Lower leg skin (tissue), 4 donors: ENCODE data around the gene FBXO47. TPM values are rescaled to one million over a fixed set of nuclear protein-coding genes. Genes with fewer than 3 reads are reported as not detected.
"Not testable (repeated sequence)": the region's sequence is repeated elsewhere in the genome, so short reads cannot be mapped to it uniquely, and the experiment has no call there.

Experiments
- DNase-seq, 2 donors: peaks; one replicate each; pipeline ENCODE4 v3.0.0-alpha.2; 2019; ENCODE audit warnings: low spot score in 2 of 2
- H3K4me3 ChIP-seq: fragments of 200-600 bp; sonication (generic); 2 replicates; pipeline ENCODE4 v1.5.1; 2017; ENCODE audit warnings: mild to moderate bottlenecking, low read depth; ENCODE audit not compliant: poor library complexity, severe bottlenecking
- POLR2A ChIP-seq, 2 donors: fragments of 450-650 bp; IDR thresholded peaks; one replicate each; pipeline ENCODE4 v1.6.1; 2016 to 2017; ENCODE audit warnings: antibody characterized with exemption in 2 of 2, mild to moderate bottlenecking in 1 of 2, moderate library complexity in 1 of 2
- WGBS, 2 donors: methylation state at CpG; one replicate each; pipeline ENCODE4 v1.1.5; 2018; 5-methylcytosine and 5-hydroxymethylcytosine counted together
- intact Hi-C: fragments of 100-400 bp; cut with DNase I; formaldehyde crosslinking; loops from one replicate; pipeline ENCODE4 v1.15.0; 2023; ENCODE audit warnings: low total_unique reads
- total RNA-seq, 4 donors: library from RNA; depleted of rRNA; stranded (reverse); fragments of >200 nt; gene quantifications; one replicate each; pipeline ENCODE4 v1.1.0, GENCODE V29; 2016
- TF ChIP-seq, protein P1 (sequence below), 3 donors: fragments of 450-650 bp; IDR thresholded peaks; one replicate each; pipeline ENCODE4 v1.5.1; 2016; ENCODE audit warnings: antibody characterized with exemption in 3 of 3, mild to moderate bottlenecking in 3 of 3, moderate library complexity in 2 of 3

FBXO47 gene
- total RNA-seq, 4 donors from 2014 or later: not detected

DNA sequence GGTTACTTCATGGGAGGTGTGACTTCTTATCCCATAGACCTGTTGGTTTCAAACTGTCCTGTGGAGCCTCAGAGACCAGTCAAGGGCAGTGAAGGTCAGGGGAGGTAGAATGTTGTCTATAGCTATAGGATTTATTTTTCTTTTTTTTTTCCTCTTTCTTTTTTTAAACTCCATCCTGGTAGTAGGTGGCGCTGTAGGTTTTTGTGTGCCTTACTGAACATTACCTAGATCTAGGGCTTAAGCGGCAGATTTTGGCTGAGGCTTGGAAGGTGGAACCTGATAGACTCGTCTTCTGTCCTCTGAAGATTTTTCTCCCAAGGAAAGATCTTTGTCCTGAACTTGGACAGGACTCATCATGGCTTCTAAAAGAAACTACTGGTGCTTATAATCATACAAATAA is 49.9 kb downstream of the FBXO47 start:
- no peak overlapping the region for H3K4me3 ChIP-seq
- WGBS, 2 donors: 66 to 88% methylated on average over 3 of the region's 3 CpGs
- intact Hi-C loops: no loop called here
- TF ChIP-seq POLR2A (IDR thresholded peaks at IDR 0.05): no peak
- TF ChIP-seq, protein P1, sequence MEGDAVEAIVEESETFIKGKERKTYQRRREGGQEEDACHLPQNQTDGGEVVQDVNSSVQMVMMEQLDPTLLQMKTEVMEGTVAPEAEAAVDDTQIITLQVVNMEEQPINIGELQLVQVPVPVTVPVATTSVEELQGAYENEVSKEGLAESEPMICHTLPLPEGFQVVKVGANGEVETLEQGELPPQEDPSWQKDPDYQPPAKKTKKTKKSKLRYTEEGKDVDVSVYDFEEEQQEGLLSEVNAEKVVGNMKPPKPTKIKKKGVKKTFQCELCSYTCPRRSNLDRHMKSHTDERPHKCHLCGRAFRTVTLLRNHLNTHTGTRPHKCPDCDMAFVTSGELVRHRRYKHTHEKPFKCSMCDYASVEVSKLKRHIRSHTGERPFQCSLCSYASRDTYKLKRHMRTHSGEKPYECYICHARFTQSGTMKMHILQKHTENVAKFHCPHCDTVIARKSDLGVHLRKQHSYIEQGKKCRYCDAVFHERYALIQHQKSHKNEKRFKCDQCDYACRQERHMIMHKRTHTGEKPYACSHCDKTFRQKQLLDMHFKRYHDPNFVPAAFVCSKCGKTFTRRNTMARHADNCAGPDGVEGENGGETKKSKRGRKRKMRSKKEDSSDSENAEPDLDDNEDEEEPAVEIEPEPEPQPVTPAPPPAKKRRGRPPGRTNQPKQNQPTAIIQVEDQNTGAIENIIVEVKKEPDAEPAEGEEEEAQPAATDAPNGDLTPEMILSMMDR (IDR thresholded peaks at IDR 0.05): no peak
- no peak for DNase-seq

DNA sequence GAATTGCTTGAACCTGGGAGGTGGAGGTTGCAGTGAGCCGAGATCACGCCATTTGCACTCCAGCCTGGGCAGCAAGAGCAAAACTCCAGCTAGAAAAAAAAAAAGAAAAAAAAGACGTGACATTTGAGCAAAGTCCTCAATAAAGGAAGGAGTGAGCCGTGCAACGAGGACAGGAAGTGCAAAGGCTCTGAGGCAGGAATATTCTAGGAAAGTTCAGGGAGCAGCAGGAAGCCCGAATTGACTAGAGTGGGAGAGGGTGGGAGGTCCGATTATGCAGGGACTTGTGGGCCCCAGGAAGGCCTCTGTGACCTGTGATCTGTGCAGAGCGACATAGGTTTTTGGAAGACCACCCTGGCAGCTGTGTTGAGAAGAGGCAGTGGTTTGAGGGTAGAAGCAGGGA is 50.4 kb downstream of the FBXO47 start:
- peak; percentile 9 to 36 for DNase-seq
- TF ChIP-seq, protein P1 (IDR thresholded peaks at IDR 0.05): no peak
- TF ChIP-seq POLR2A (IDR thresholded peaks at IDR 0.05): no peak
- intact Hi-C loops: no loop called here
- H3K4me3 ChIP-seq: no peak overlapping the region
- WGBS, 2 donors: 81 to 88% methylated on average over 8 of the region's 8 CpGs

DNA sequence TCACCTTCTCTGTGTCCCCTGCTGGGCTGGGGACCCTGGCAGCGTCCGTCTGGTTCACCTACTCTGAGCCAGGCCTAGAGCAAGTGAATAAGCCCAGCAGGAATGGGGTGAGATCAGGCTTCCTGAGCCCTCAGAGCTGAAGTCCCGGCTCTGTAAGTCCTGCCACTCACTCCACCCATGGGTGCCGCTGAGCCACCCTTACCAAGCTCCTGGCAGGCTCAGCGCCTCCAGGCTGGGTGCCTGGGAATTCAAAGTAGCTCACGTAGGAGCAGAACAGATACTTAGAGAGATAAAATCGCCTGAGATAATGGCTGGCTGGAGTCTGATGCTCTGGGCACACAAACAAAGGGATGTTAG is 51.6 kb downstream of the FBXO47 start:
- WGBS, 2 donors: 61 to 78% methylated on average over 7 of the region's 7 CpGs
- no peak for TF ChIP-seq POLR2A (IDR thresholded peaks at IDR 0.05)
- TF ChIP-seq, protein P1 (IDR thresholded peaks at IDR 0.05): no peak
- H3K4me3 ChIP-seq: no peak overlapping the region
- peak; percentile 14 to 63 for DNase-seq
- intact Hi-C loops: no loop called here

DNA sequence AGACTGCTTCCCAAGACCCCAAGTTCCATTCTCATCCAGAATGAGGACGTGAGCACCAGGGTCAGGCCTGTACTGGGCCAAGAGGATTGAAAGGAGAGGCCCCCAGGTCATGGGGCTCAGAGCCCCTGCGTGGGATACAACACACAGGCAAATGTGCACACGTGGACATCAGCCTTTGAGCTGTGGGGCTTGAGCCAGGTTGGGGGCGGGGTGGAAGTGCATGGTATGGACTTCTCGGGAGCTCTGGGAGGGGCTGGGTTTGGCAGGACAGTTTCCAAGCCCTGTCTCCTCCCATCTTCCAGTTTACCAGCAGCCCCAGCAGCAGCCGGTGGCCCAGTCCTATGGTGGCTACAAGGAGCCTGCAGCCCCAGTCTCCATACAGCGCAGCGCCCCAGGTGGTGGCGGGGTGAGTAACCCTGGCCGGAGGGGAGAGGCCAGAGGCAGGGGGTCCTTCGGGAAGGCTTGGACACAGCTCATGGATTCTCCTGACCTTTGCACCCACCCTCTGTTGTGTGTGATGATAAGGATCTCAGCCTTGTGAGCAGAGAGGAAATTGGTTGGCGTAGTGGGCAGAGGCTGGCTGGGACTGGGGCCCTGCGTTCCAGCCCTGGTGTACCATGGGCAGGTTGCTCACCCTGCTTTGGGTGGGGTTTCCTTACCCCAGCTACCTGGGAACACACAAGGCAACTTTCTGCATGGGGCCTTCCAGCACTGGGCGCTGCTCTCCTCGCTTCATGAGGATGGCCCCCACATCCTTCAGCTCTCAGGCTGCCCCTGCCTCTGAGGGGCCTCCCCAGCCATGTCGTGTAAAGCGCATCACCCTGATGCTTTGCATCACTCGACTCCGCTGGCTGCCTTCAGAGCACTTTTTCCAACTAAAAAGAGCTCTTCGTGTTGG is 52.2 kb downstream of the FBXO47 start:
- peak; percentile 12 to 77 for DNase-seq
- intact Hi-C loops: no loop called here
- TF ChIP-seq POLR2A (IDR thresholded peaks at IDR 0.05): no peak
- TF ChIP-seq, protein P1 (IDR thresholded peaks at IDR 0.05): no peak
- no peak overlapping the region for H3K4me3 ChIP-seq
- 76 to 78% methylated on average over 20 of the region's 20 CpGs for WGBS, 2 donors

DNA sequence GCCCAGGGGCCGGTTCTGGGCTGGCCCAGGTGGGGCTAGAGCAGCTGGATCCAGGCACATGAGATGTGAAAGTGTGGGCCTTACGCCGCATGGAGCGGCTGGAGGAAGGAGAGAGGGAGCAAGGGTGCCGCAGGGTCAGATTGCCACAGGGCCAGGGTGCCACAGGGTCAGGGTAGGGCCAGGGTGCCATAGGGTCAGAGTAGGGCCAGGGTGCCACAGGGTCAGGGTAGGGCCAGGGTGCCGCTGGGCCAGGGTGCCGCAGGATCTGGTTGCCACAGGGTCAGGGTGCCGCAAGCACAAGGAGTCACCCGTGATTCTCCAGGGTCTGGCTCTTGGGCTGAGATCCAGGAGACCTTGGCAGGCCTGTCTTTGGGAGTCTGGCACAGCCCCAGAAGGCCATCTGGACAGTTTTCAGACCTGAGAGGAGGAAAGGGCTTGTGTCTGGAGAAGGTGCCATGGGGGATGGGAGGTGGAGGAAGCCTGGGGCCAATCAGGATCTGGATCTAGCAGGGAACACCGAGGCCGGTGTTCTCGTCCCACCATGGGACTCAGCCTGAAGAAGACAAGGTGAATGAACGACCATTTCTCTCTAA is 54.9 kb downstream of the FBXO47 start:
- 70 to 75% methylated on average over 13 of the region's 13 CpGs for WGBS, 2 donors
- TF ChIP-seq, protein P1 (IDR thresholded peaks at IDR 0.05): no peak
- no peak for TF ChIP-seq POLR2A (IDR thresholded peaks at IDR 0.05)

DNA sequence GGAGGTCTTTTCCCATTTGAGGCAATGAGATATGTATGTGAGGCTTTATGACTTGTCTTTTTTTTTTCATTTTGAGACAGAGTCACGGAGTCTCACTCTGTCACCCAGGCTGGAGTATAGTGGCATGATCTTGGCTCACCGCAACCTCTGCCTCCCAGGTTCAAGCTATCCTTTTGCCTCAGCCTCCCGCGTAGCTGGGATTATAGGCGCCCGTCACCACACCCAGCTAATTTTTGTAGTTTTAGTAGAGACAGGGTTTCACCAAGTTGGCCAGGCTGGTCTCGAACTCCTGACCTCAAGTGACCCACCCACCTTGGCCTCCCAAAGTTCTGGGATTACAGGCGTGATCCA is 55.5 kb downstream of the FBXO47 start:
- H3K4me3 ChIP-seq, intact Hi-C loops: not testable (repeated sequence)

More for the DNA sequence above, 54.9 kb downstream of the FBXO47 start:
- peak in 1 of 2 donors; percentile 80 for DNase-seq
- H3K4me3 ChIP-seq: no peak overlapping the region
- intact Hi-C loops: no loop called here

More for the DNA sequence above, 55.5 kb downstream of the FBXO47 start:
- WGBS, 2 donors: 92 to 93% methylated on average over 8 of the region's 8 CpGs
- peak in 1 of 2 donors; percentile 42 for DNase-seq
